H1 (cell line): ENCODE results near the gene C17orf50. TPM values are rescaled to one million over a fixed set of nuclear protein-coding genes. Genes with fewer than 3 reads are reported as not detected.

Experiments used
- BACH1 ChIP-seq: IDR thresholded peaks from 2 replicates; pipeline ENCODE4 v1.6.1; 2012; ENCODE audit warnings: low read length, improper control_type of control experiment
- EGR1 ChIP-seq: IDR thresholded peaks from 2 replicates; pipeline ENCODE4 v1.6.1; 2011; ENCODE audit warnings: low read depth, low read length, borderline replicate concordance
- EP300 ChIP-seq, 2 experiments: IDR thresholded peaks; 1 replicate in 1 of 2; 2 replicates in 1 of 2; pipeline ENCODE4 v1.6.1; 2011 to 2012; ENCODE audit warnings: low read depth in 2 of 2, low read length in 2 of 2, mild to moderate bottlenecking in 2 of 2, borderline replicate concordance in 1 of 2, inconsistent platforms in 1 of 2, moderate library complexity in 1 of 2
- JUND ChIP-seq: IDR thresholded peaks from 2 replicates; pipeline ENCODE4 v1.6.1; 2011; ENCODE audit warnings: mild to moderate bottlenecking, improper control_type of control experiment, low read length
- KDM5A ChIP-seq: fragments of 200-600 bp; IDR thresholded peaks from 2 replicates; pipeline ENCODE4 v1.7.1; 2012; ENCODE audit warnings: mild to moderate bottlenecking, low read length, inconsistent platforms, mixed read lengths
- SIX5 ChIP-seq: IDR thresholded peaks from 2 replicates; pipeline ENCODE4 v1.6.1; 2011; ENCODE audit warnings: mild to moderate bottlenecking, low read depth, low read length
- SP4 ChIP-seq: IDR thresholded peaks from 2 replicates; pipeline ENCODE4 v1.6.1; 2012; ENCODE audit warnings: low read length, inconsistent platforms
- SUZ12 ChIP-seq: fragments of 200-600 bp; sonication (generic); IDR thresholded peaks from 2 replicates; pipeline ENCODE4 v1.6.1; 2012; ENCODE audit warnings: mild to moderate bottlenecking, inconsistent platforms, low read length, moderate library complexity, mixed read lengths
- TAF1 ChIP-seq: IDR thresholded peaks from 2 replicates; pipeline ENCODE4 v1.6.1; 2011; ENCODE audit warnings: mild to moderate bottlenecking, low read depth, low read length
- polyA plus RNA-seq, 7 experiments: library from polyadenylated mRNA; depleted of rRNA in 3 of 7; stranded (reverse) in 5 of 7; unstranded in 2 of 7; fragments of >200 nt in 5 of 7; fragments of 200-250 nt in 2 of 7; gene quantifications; 1 replicate in 5 of 7; 2 replicates in 1 of 7; 4 replicates in 1 of 7; pipeline versions ENCODE4 v1.2.1 to v1.2.3, GENCODE V29; 2011 to 2013; ENCODE audit warnings: missing spikeins in 2 of 7, mixed read lengths in 2 of 7
- total RNA-seq: library from RNA; stranded (reverse); fragmentation: NEBNext Ultra II Directional; extraction: Animal tissue kit (Norgen Biotek cat#: 25700); gene quantifications from 2 replicates; pipeline ENCODE4 v1.2.1, GENCODE V29; 2021
- TF ChIP-seq, protein P1 (sequence below): fragments of 300-600 bp; sonication (generic); IDR thresholded peaks from 2 replicates; pipeline ENCODE4 v1.7.1; 2012; ENCODE audit warnings: low read length, moderate library complexity, mild to moderate bottlenecking, inconsistent platforms; ENCODE audit not compliant: insufficient replicate concordance

Gene C17orf50
- total and polyA plus RNA-seq, 2 of the 8 experiments (the other 6 are each of a cell fraction or from before 2014, with no cell fraction given) = 0.12 TPM; not detected in 1

DNA sequence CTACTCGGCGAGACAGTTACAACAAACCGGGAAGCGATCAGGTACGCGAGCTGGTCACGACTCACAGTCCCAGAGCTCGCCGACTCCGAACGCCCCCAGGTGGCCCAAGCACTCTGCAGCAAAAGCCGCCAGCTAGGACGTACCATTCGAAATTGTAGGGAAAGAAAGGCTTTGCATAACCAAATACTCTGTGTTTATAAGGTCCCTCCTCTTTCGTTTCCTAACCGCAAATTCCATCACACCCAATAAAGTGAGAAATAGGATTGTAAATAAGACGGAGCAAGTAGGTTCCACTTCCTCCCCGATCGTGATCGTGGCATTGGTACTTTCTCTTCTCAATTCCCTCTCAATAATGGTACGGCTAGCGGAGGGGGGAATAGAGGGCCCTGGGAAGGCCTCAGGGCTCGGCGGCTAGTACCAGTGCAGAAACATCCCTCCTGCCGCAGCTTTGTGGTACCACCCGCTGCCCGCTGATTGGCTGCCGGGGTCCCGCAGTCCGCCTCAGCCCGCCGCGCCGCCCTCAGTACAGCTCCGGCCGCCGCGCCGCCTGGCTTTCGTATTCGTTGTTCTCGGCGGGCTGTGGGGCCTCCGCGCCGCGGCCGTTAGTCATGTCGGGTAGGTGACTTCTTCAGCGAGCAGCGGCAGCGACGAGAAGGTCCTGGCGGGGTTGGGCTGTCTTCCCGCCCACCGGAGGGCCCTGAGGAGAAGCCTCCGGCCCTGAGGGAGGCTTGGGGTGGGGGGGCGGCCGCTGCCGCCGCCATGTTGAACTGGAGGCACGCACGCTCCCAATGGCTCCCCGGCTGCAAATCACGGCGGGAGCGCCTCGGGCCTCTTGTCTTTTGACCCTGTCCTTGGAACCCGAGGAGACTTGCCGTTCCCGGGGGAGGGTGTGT, 48.5 kb downstream of the C17orf50 start, which contains the start of gene TAF15 (continued):
- TF ChIP-seq, protein P1, sequence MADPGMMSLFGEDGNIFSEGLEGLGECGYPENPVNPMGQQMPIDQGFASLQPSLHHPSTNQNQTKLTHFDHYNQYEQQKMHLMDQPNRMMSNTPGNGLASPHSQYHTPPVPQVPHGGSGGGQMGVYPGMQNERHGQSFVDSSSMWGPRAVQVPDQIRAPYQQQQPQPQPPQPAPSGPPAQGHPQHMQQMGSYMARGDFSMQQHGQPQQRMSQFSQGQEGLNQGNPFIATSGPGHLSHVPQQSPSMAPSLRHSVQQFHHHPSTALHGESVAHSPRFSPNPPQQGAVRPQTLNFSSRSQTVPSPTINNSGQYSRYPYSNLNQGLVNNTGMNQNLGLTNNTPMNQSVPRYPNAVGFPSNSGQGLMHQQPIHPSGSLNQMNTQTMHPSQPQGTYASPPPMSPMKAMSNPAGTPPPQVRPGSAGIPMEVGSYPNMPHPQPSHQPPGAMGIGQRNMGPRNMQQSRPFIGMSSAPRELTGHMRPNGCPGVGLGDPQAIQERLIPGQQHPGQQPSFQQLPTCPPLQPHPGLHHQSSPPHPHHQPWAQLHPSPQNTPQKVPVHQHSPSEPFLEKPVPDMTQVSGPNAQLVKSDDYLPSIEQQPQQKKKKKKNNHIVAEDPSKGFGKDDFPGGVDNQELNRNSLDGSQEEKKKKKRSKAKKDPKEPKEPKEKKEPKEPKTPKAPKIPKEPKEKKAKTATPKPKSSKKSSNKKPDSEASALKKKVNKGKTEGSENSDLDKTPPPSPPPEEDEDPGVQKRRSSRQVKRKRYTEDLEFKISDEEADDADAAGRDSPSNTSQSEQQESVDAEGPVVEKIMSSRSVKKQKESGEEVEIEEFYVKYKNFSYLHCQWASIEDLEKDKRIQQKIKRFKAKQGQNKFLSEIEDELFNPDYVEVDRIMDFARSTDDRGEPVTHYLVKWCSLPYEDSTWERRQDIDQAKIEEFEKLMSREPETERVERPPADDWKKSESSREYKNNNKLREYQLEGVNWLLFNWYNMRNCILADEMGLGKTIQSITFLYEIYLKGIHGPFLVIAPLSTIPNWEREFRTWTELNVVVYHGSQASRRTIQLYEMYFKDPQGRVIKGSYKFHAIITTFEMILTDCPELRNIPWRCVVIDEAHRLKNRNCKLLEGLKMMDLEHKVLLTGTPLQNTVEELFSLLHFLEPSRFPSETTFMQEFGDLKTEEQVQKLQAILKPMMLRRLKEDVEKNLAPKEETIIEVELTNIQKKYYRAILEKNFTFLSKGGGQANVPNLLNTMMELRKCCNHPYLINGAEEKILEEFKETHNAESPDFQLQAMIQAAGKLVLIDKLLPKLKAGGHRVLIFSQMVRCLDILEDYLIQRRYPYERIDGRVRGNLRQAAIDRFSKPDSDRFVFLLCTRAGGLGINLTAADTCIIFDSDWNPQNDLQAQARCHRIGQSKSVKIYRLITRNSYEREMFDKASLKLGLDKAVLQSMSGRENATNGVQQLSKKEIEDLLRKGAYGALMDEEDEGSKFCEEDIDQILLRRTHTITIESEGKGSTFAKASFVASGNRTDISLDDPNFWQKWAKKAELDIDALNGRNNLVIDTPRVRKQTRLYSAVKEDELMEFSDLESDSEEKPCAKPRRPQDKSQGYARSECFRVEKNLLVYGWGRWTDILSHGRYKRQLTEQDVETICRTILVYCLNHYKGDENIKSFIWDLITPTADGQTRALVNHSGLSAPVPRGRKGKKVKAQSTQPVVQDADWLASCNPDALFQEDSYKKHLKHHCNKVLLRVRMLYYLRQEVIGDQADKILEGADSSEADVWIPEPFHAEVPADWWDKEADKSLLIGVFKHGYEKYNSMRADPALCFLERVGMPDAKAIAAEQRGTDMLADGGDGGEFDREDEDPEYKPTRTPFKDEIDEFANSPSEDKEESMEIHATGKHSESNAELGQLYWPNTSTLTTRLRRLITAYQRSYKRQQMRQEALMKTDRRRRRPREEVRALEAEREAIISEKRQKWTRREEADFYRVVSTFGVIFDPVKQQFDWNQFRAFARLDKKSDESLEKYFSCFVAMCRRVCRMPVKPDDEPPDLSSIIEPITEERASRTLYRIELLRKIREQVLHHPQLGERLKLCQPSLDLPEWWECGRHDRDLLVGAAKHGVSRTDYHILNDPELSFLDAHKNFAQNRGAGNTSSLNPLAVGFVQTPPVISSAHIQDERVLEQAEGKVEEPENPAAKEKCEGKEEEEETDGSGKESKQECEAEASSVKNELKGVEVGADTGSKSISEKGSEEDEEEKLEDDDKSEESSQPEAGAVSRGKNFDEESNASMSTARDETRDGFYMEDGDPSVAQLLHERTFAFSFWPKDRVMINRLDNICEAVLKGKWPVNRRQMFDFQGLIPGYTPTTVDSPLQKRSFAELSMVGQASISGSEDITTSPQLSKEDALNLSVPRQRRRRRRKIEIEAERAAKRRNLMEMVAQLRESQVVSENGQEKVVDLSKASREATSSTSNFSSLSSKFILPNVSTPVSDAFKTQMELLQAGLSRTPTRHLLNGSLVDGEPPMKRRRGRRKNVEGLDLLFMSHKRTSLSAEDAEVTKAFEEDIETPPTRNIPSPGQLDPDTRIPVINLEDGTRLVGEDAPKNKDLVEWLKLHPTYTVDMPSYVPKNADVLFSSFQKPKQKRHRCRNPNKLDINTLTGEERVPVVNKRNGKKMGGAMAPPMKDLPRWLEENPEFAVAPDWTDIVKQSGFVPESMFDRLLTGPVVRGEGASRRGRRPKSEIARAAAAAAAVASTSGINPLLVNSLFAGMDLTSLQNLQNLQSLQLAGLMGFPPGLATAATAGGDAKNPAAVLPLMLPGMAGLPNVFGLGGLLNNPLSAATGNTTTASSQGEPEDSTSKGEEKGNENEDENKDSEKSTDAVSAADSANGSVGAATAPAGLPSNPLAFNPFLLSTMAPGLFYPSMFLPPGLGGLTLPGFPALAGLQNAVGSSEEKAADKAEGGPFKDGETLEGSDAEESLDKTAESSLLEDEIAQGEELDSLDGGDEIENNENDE = no peak
- TF ChIP-seq JUND = peak; percentile 99
- TF ChIP-seq KDM5A = no peak
- peak in 1 of 2 experiments; percentile 100; a peak in 2 of 3 replicates for TF ChIP-seq EP300 (IDR thresholded peaks at IDR 0.05; ENCODE audit: borderline replicate concordance in 1 of 2, low read depth in 2 of 2, low read length in 2 of 2)
- no peak for TF ChIP-seq SUZ12
- TF ChIP-seq BACH1 = no peak
- no peak; the same call in 1 of the 2 replicates for TF ChIP-seq SP4
- TF ChIP-seq EGR1 = no peak; the same call in 1 of the 2 replicates
- peak; percentile 99 for TF ChIP-seq TAF1
- TF ChIP-seq SIX5 = peak; percentile 57
